Measurements from ENCODE around the gene KCNJ1.

The KCNJ1 gene

GRCh38 chr11:128848815-128849455 lies 18.2 kb downstream of the KCNJ1 start:
- DNase-seq (ENCODE audit: low spot score): no peak

- DNase-seq (ENCODE audit: low spot score): no peak
Observed at GRCh38 chr11:128846985-128847384, 20.1 kb downstream of the KCNJ1 start.

- no peak for DNase-seq (ENCODE audit: low spot score)
Observed at GRCh38 chr11:128845334-128845780, 21.7 kb downstream of the KCNJ1 start.

GRCh38 chr11:128843198-128843785 lies 23.8 kb downstream of the KCNJ1 start:
- no peak for DNase-seq (ENCODE audit: low spot score)

- no peak for DNase-seq (ENCODE audit: low spot score)
Observed at GRCh38 chr11:128841461-128842072, 25.5 kb downstream of the KCNJ1 start.

GRCh38 chr11:128840783-128841182 lies 26.3 kb downstream of the KCNJ1 start:
- no peak for DNase-seq (ENCODE audit: low spot score)

GRCh38 chr11:128840137-128840536 lies 27.0 kb downstream of the KCNJ1 start:
- DNase-seq (ENCODE audit: low spot score): no peak

- no peak for DNase-seq (ENCODE audit: low spot score)
Observed at GRCh38 chr11:128839081-128839480, 28.0 kb downstream of the KCNJ1 start.

GRCh38 chr11:128837627-128838026 lies 29.5 kb downstream of the KCNJ1 start:
- no peak for DNase-seq (ENCODE audit: low spot score)

- no peak for DNase-seq (ENCODE audit: low spot score)
Observed at GRCh38 chr11:128835741-128836430, 31.2 kb downstream of the KCNJ1 start.

- no peak for DNase-seq (ENCODE audit: low spot score)
Observed at GRCh38 chr11:128834157-128834556, 32.9 kb downstream of the KCNJ1 start.

GRCh38 chr11:128832121-128832497 lies 35.0 kb downstream of the KCNJ1 start:
- DNase-seq (ENCODE audit: low spot score): no peak

- peak; percentile 75 for DNase-seq (ENCODE audit: low spot score)
Observed at GRCh38 chr11:128831174-128832120, 35.6 kb downstream of the KCNJ1 start.

GRCh38 chr11:128830290-128831173 lies 36.6 kb downstream of the KCNJ1 start:
- DNase-seq (ENCODE audit: low spot score): peak; percentile 12

- DNase-seq (ENCODE audit: low spot score): no peak
Observed at GRCh38 chr11:128828350-128828749, 38.7 kb downstream of the KCNJ1 start.

GRCh38 chr11:128827191-128827893 lies 39.8 kb downstream of the KCNJ1 start:
- DNase-seq (ENCODE audit: low spot score): no peak

GRCh38 chr11:128825050-128825784 lies 41.9 kb downstream of the KCNJ1 start:
- DNase-seq (ENCODE audit: low spot score): no peak

- no peak for DNase-seq (ENCODE audit: low spot score)
Observed at GRCh38 chr11:128824191-128825049, 42.7 kb downstream of the KCNJ1 start.
